ENCODE measurements around the gene GABRR2. TPM values are rescaled to one million over a fixed set of nuclear protein-coding genes. Genes with fewer than 3 reads are reported as not detected.
"Not testable (repeated sequence)": the region's sequence is repeated elsewhere in the genome, so short reads cannot be mapped to it uniquely, and the experiment has no call there.

GABRR2 gene
- total RNA-seq, 1 donor from 2014 or later = 0.35 TPM

DNA sequence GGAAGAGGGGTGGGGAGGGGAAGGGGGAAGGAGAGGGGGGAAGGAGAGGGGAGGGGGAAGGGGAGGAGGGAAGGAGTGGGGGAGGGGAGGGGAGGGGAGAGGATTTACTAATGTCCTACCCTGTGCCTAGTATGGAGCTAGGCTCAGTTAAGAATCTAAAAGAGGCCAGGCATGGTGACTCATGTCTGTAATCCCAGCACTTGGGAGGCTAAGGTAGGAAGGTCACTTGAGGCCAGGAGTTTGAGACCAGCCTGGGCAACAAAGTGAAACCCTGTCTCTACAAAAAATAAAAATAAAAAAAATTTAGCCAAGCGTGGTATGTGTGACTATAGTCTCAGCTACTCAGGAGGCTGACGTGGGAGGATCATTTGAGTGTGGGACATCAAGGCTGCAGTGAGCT, 24.5 kb upstream of the GABRR2 start:
- intact Hi-C loops (cut with DNase I) = no loop called here
- ATAC-seq (no peak), DNase-seq (ENCODE audit: missing footprints) (no peak)

DNA sequence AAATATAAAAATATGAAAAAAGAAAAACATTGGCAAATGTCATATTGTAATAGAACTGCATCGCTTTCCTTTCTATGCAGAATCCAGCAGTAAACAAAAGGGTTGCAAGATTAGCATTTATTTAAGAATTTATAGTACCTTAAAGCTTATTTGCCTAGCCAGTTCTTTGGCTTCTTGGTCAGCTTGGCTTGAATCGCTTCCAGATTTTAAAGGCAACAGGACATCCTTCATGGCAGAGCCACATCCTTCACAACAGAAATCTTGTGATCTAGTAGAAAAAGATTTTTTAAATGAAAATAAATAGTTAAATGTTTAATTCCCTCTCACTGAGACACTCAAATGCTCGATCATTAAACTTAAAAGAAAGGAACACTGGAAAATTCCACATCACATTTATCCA, 20.1 kb upstream of the GABRR2 start:
- intact Hi-C loops (cut with DNase I) = no loop called here
- ATAC-seq = no peak
- DNase-seq (ENCODE audit: missing footprints) = no peak

- intact Hi-C loops (cut with DNase I) = no loop called here
- ATAC-seq = no peak
These were observed 15.8 kb upstream of the GABRR2 start for GRCh38 chr6:89330910-89331309.

DNA sequence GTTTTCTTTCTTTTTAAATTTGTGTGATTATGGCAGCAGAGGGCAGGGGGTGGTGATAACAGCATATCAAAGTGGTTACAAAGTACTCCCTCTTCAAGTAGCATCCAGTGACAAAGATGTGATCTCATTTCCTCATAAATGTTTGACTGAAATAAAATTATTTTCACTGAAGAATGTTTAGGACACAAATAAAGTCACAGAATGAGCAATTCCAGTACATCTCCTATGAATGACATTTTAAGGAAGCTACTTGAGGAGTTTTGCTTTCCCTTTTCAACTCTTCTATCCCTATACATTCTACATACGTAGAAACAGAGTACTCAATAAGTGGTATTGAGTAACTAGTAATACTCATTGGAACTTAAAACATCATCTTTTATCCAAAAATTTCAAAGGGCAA, 13.9 kb upstream of the GABRR2 start:
- no peak for DNase-seq (ENCODE audit: missing footprints)
- intact Hi-C loops (cut with DNase I) = no loop called here
- no peak for ATAC-seq

More at GRCh38 chr6:89330910-89331309, 15.8 kb upstream of the GABRR2 start:
- DNase-seq (ENCODE audit: missing footprints) = no peak

GRCh38 chr6:89324304-89324703, 9.2 kb upstream of the GABRR2 start:
- DNase-seq (ENCODE audit: missing footprints) (no peak), ATAC-seq (no peak)
- intact Hi-C loops (cut with DNase I) = no loop called here

DNA sequence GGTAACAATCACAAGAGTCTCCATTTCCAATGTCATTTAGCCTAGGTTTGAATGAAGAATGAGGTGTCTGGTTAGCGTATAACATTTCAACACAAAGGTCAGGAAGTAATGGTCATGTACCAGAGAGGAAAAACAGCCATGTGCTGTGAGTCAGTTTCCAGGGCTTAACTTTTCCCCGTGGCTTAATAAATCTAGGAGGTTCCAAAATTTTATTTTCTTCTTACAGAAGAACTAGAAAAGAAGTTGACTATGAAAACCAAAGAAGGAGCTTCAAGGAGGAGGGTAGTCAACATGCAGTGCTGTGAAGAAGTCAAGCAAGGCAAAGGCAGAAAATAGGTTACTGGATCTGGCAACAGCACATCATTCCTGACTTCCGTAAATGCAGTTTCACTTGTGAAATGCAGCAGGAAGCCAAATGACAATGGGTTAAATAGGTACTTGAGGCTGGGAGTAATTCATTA, 8.4 kb upstream of the GABRR2 start:
- intact Hi-C loops (cut with DNase I) = no loop called here
- no peak for ATAC-seq

GRCh38 chr6:89321131-89321970, 6.3 kb upstream of the GABRR2 start:
- ATAC-seq (peak; percentile 42), DNase-seq (ENCODE audit: missing footprints) (no peak)
- intact Hi-C loops (cut with DNase I) = no loop called here

More for the DNA sequence above, 8.4 kb upstream of the GABRR2 start:
- DNase-seq (ENCODE audit: missing footprints) = no peak

DNA sequence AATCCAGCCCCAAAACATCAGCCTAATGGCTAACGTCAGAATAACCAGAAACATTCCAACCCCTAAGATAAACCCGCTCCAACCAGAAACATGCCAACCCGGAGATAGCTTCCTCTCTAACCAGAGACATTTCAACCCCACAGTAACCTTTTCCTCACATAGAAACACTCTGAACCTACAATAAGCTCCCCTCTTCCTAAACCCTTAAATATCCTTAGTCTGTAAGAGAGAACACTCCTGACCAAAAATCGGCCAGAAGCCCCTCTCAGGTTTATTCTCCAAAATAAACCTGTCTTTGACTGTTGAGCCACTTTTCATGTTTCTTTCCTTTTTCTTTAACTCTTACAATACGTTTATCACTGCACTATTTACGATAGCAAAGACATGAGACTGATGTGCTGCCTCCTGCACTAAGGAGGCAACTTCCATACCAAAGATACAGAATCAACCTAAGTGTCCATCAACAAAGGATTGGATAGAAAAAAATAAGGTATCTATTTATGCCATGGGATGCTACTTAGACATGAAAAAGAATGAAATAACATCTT, 5.0 kb upstream of the GABRR2 start:
- DNase-seq (ENCODE audit: missing footprints) (no peak), ATAC-seq (no peak)
- intact Hi-C loops (cut with DNase I) = no loop called here

GRCh38 chr6:89317067-89317466, 2.0 kb upstream of the GABRR2 start:
- intact Hi-C loops (cut with DNase I) = no loop called here
- ATAC-seq (no peak), DNase-seq (ENCODE audit: missing footprints) (no peak)

GRCh38 chr6:89314692-89315091, 407 bp downstream of the GABRR2 start:
- ATAC-seq (no peak), DNase-seq (ENCODE audit: missing footprints) (no peak)
- intact Hi-C loops (cut with DNase I) = no loop called here

DNA sequence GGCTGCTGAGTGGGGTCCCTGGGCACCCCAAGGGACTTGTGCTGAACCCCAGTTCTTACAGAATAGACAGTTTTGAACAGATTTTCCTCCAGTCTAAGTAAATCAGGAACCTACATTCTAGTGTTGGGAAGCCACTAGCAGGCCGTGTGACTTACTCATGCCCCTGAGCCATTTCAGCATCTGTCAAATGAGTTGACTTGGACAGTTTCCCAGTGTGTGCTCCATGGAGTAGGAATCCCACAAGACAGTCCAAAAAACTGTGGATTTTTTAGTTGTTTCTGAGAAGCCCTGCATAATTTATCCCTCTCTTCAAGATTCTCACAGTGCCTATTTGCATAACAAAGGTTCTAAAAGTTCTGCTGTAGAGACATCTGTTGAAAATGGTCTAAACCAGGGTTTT, 2.1 kb downstream of the GABRR2 start:
- intact Hi-C loops (cut with DNase I) = loop anchor here (2.0 kb wide), 1 partner anchor 40 kb away; the partner anchor contains the start of gene UBE2J1
- DNase-seq (ENCODE audit: missing footprints) (no peak), ATAC-seq (peak; percentile 76)

DNA sequence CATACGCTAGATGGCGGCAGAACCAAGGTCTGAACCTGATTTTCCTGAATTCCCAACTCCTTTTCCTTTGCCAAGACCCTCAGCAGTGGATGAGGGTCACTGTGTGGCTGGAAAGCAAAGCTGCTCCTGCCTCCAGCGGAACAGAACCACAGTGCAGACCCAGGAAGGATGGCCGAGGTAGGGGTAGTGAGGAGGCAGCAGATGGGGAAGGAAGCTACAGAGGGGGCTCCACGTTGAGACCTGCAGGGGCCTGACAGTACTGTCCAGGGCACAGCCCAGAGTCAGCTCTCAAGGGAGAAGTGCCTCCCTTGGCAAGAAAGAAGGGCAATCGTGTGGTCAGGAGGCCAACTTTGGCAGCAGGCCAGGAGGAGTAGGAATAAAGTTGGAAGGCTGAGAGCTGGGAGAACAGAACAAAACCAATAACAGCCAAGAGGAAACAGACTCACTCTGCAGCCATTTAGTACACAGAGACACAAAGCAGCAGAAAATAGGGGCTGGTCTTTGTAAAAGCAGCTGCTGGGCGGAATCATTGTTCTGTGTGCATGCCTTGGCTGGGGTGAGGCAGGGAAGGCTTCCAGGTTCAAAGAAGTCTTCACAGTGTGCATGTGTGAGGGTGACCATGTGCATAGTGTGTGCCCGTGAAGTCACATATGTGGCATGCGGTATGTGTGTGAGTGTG, 3.1 kb downstream of the GABRR2 start:
- ATAC-seq (peak; percentile 62), DNase-seq (ENCODE audit: missing footprints) (peak; percentile 77)
- intact Hi-C loops (cut with DNase I) = loop anchor here (1.0 to 2.0 kb wide), 2 partner anchors 41 to 56 kb away; partner anchors contain the start of gene UBE2J1

- DNase-seq (ENCODE audit: missing footprints) = no peak
- ATAC-seq = no peak
- intact Hi-C loops (cut with DNase I) = no loop called here
These were observed 3.6 kb downstream of the GABRR2 start for GRCh38 chr6:89311530-89311852.

DNA sequence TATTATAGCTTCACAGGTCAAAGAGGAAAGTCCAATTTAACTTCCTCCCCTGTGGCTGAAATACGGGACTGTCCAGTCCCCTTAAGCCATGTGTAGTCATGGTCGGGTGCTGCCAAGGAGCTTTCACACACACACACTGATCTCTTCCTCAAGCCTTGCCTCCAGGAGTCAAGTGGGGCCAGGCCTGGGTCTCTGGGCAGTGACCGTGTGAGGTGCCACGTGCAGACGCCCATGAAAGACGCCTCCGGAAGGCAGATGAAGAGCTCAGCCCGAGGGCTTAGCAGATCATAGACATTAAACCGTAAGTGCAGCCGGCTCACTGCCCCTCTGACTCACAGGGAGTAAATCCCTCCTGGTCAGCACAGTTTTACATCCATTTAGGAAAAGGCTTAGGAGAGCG, 4.2 kb downstream of the GABRR2 start:
- ATAC-seq = no peak
- intact Hi-C loops (cut with DNase I) = no loop called here
- DNase-seq (ENCODE audit: missing footprints) = no peak

DNA sequence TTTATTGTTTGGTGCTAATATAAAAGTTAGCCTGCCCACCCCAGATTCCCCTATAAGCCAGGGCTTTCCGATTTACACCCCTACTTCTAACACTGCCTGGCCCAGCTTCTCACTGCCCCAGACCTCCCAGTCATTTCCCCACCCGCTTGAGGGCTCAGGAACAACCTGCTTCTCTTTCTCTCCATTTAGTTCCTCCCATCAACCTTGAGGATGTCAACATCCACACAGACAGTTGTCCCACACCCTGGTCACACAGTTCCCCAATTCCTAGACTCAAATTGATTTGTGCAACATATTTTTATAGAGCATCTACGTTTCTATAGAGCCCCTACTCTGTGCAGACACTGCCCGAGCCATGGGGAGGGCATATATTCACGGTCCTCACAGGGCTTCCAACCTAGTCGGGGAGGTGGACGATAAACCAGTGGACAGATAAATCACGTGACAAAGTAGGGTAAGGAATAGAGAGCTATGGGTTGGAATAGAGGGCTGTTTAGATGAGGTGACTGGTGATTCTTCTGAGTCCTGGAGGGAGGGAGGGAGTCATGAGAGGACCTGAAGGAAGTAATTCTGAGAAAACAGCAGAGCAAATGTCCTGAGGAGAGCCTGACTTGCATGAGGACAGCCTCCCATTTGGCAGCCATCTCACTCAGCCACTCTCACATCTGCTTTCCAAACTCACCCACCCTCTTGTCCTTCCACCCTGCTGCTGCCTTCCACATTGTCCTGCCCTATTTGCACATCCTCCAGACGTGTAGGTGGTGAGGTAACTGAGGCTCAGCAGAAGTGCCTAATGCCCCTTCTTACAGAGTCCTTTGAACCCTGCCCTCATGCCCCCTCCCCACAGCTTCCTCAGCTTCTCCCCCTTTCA, 6.3 kb downstream of the GABRR2 start:
- intact Hi-C loops (cut with DNase I) = no loop called here
- ATAC-seq (no peak), DNase-seq (ENCODE audit: missing footprints) (no peak)

DNA sequence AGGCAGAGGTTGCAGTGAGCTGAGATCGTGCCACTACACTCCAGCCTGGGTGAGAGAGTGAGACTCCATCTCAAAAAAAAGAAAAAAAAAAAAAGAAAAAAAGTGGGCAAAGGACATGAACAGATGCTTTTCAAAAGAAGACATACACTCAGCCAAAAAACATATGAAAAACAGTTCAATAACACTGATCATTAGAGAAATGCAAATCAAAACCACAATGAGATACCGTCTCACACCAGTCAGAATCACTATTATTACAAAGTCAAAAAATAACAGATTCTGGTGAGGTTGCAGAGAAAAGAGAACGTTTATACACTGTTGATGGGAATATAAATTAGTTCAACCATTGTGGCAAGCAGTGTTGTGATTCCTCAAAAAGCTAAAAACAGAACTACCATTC, 10.6 kb downstream of the GABRR2 start:
- DNase-seq (ENCODE audit: missing footprints); ATAC-seq; intact Hi-C loops (cut with DNase I): not testable (repeated sequence)

GRCh38 chr6:89302936-89303335, 12.2 kb downstream of the GABRR2 start:
- no peak for ATAC-seq
- intact Hi-C loops (cut with DNase I) = no loop called here
- DNase-seq (ENCODE audit: missing footprints) = no peak

DNA sequence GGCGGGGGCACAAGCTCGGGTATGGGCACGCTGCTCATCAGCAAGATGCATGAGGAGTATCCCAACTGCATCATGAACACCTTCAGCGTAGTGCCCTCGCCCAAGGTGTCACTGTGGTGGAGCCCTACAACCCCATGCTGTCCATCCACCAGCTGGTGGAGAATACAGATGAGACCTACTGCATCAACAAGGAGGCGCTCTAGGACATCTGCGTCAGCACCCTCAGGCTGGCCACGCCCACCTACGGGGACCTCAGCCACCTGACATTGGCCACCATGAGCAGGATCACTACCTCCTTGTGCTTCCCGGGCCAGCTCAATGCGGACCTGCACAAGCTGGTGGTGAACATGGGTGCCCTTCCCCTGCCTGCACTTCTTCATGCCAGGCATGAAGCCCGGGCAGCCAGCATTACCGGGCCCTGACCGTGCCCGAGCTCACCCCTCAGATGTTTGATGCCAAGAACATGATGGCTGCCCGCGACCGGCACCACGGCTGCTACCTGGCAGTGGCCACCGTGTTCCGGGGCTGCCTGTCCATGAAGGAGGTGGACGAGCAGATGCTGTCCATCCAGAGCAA, 12.8 kb downstream of the GABRR2 start:
- no peak for ATAC-seq
- DNase-seq (ENCODE audit: missing footprints) = no peak
- intact Hi-C loops (cut with DNase I) = no loop called here

Measured in Right ventricle myocardium inferior (tissue), 1 donor.